ENCODE results near the gene ADAMTSL1.

Gene ADAMTSL1

GRCh38 chr9:18909140-18910018 lies 435.4 kb downstream of the ADAMTSL1 start:
- H3K4me3 ChIP-seq (ENCODE audit: low read depth, low read length): no peak overlapping the region
- TF ChIP-seq CTCF (IDR thresholded peaks at IDR 0.05; ENCODE audit: low read depth, low read length, missing control alignments): no peak
- DNase-seq (ENCODE audit: low read depth): no peak

- no peak overlapping the region for H3K4me3 ChIP-seq (ENCODE audit: low read depth, low read length)
- DNase-seq (ENCODE audit: low read depth): no peak
- TF ChIP-seq CTCF (IDR thresholded peaks at IDR 0.05; ENCODE audit: low read depth, low read length, missing control alignments): no peak
These were observed 436.5 kb downstream of the ADAMTSL1 start for GRCh38 chr9:18910435-18910834.

- TF ChIP-seq CTCF (IDR thresholded peaks at IDR 0.05; ENCODE audit: low read depth, low read length, missing control alignments): no peak
- DNase-seq (ENCODE audit: low read depth): no peak
- H3K4me3 ChIP-seq (ENCODE audit: low read depth, low read length): no peak overlapping the region
These were observed 437.0 kb downstream of the ADAMTSL1 start for GRCh38 chr9:18910916-18911315.

GRCh38 chr9:18911714-18912342 lies 437.9 kb downstream of the ADAMTSL1 start:
- no peak for DNase-seq (ENCODE audit: low read depth)
- no peak for TF ChIP-seq CTCF (IDR thresholded peaks at IDR 0.05; ENCODE audit: low read depth, low read length, missing control alignments)
- H3K4me3 ChIP-seq (ENCODE audit: low read depth, low read length): no peak overlapping the region

GRCh38 chr9:18920141-18921084 lies 446.5 kb downstream of the ADAMTSL1 start:
- no peak for DNase-seq (ENCODE audit: low read depth)
- no peak for TF ChIP-seq CTCF (IDR thresholded peaks at IDR 0.05; ENCODE audit: low read depth, low read length, missing control alignments)
- no peak overlapping the region for H3K4me3 ChIP-seq (ENCODE audit: low read depth, low read length)

GRCh38 chr9:18921366-18922075 lies 447.6 kb downstream of the ADAMTSL1 start:
- DNase-seq (ENCODE audit: low read depth): no peak
- H3K4me3 ChIP-seq (ENCODE audit: low read depth, low read length): no peak overlapping the region
- TF ChIP-seq CTCF (IDR thresholded peaks at IDR 0.05; ENCODE audit: low read depth, low read length, missing control alignments): no peak

All from GM12864 (cell line).